ENCODE data around the gene TOP3B. TPM values are rescaled to one million over a fixed set of nuclear protein-coding genes. Genes with fewer than 3 reads are reported as not detected.

TOP3B gene
- total and polyA plus RNA-seq, 9 of the 15 experiments (the other 6 are each of a cell fraction or from before 2014, with no cell fraction given), result 3.0 to 188 (median 112) TPM

GRCh38 chr22:22014285-22014659, 31.7 kb upstream of the TOP3B start:
- Histone ChIP-seq H3K9me1 (ENCODE audit: control insufficient read depth, insufficient read depth, low read length) (no peaks in the 10 kb centered on the region), H2AFZ (ENCODE audit: low read depth, low read length) (no peak overlapping the region), H3K9ac (ENCODE audit: insufficient read depth in 1 of 2, low read depth in 2 of 2, low read length in 2 of 2) (no peak overlapping the region), H3K9me3 (replicated peaks; ENCODE audit: control insufficient read depth, insufficient read depth, low read depth, low read length) (0 out of 2 replicates have a peak, but pooled peaks cover 6% of the 10 kb centered on the region), H3K27me3 (ENCODE audit: control insufficient read depth in 2 of 2, insufficient read depth in 2 of 2, low read length in 2 of 2) (peaks cover 41 to 64% of the 10 kb centered on the region in 2 experiments), H3K4me2 (ENCODE audit: insufficient read depth, low read length) (no peak overlapping the region), H3K79me2 (ENCODE audit: control insufficient read depth, insufficient read depth, low read length) (no peaks in the 10 kb centered on the region), H3K36me3 (ENCODE audit: control insufficient read depth, insufficient read depth, low read length) (no peaks in the 10 kb centered on the region), H3K4me1 (replicated peaks in 1 of 2; ENCODE audit: control insufficient read depth in 2 of 2, insufficient read depth in 2 of 2, low read length in 2 of 2) (peaks cover 3 to 10% of the 10 kb centered on the region in 2 experiments; a peak in 2 of 5 replicates), H3K27ac (ENCODE audit: extremely low read depth, low read depth, low read length) (no peak overlapping the region), H4K20me1 (replicated peaks; ENCODE audit: control insufficient read depth, insufficient read depth, low read length) (no peaks in the 10 kb centered on the region), H3K4me3 (no peak overlapping the region)
- in situ Hi-C loops (cut with MboI), result no loop called here
- ChIA-PET POLR2A (interaction anchor here (0.7 to 1.2 kb wide), 2 partner anchors 8 to 29 kb away, joined by 3 read pairs; no protein-coding TSS in a partner anchor), CTCF (ENCODE audit: low intra/inter-chr PET ratio) (interaction anchor here (0.6 kb wide), 1 partner anchor 736 kb away, joined by 4 read pairs; no protein-coding TSS in a partner anchor)
- no TSS peak for BruUV-seq (replicated peaks)
- 3% methylated on average over 9 of the region's 9 CpGs for WGBS (ENCODE audit: insufficient coverage, low coverage, missing lambda C conversion rate)
- FAIRE-seq, result no peak
- intact Hi-C loops (cut with micrococcal nuclease), result no loop called here
- no peak for ATAC-seq
- DNase-seq (ENCODE audit: extremely low read depth in 1 of 4, low spot score in 3 of 4), result no peak
- no peak for TF ChIP-seq ZNF785 (CRISPR knock-in tag; IDR thresholded peaks at IDR 0.05)
- peak; percentile 38; the same call in 1 of the 2 replicates for TF ChIP-seq DMBX1 (CRISPR knock-in tag; IDR thresholded peaks at IDR 0.05; ENCODE audit: borderline replicate concordance)
- no peak for TF ChIP-seq KAT2B (IDR thresholded peaks at IDR 0.05; ENCODE audit: low read depth, low read length)
- no peak for TF ChIP-seq THRB (CRISPR knock-in tag; conservative IDR thresholded peaks at IDR 0.05)
- no peak for TF ChIP-seq CBFB (CRISPR knock-in tag; IDR thresholded peaks at IDR 0.05)
- no peak for TF ChIP-seq SRSF7 (optimal IDR thresholded peaks at IDR 0.05; ENCODE audit: low read depth, low read length)
- no peak for TF ChIP-seq RB1 (IDR thresholded peaks at IDR 0.05; ENCODE audit: low read depth)
- no peak for TF ChIP-seq HSF4 (CRISPR knock-in tag; IDR thresholded peaks at IDR 0.05; ENCODE audit: borderline replicate concordance)
- 0 out of 2 replicates have a peak, but pooled peaks have one; percentile 17 for TF ChIP-seq ZNF561 (CRISPR knock-in tag; conservative IDR thresholded peaks at IDR 0.05)
- peak; percentile 19 for TF ChIP-seq SMAD4 (CRISPR knock-in tag; conservative IDR thresholded peaks at IDR 0.05)
- peak; percentile 9; the same call in 1 of the 2 replicates for TF ChIP-seq ZNF57 (CRISPR knock-in tag; IDR thresholded peaks at IDR 0.05)
- no peak for TF ChIP-seq NR1H2 (CRISPR knock-in tag; IDR thresholded peaks at IDR 0.05)
- TF ChIP-seq, protein P1, sequence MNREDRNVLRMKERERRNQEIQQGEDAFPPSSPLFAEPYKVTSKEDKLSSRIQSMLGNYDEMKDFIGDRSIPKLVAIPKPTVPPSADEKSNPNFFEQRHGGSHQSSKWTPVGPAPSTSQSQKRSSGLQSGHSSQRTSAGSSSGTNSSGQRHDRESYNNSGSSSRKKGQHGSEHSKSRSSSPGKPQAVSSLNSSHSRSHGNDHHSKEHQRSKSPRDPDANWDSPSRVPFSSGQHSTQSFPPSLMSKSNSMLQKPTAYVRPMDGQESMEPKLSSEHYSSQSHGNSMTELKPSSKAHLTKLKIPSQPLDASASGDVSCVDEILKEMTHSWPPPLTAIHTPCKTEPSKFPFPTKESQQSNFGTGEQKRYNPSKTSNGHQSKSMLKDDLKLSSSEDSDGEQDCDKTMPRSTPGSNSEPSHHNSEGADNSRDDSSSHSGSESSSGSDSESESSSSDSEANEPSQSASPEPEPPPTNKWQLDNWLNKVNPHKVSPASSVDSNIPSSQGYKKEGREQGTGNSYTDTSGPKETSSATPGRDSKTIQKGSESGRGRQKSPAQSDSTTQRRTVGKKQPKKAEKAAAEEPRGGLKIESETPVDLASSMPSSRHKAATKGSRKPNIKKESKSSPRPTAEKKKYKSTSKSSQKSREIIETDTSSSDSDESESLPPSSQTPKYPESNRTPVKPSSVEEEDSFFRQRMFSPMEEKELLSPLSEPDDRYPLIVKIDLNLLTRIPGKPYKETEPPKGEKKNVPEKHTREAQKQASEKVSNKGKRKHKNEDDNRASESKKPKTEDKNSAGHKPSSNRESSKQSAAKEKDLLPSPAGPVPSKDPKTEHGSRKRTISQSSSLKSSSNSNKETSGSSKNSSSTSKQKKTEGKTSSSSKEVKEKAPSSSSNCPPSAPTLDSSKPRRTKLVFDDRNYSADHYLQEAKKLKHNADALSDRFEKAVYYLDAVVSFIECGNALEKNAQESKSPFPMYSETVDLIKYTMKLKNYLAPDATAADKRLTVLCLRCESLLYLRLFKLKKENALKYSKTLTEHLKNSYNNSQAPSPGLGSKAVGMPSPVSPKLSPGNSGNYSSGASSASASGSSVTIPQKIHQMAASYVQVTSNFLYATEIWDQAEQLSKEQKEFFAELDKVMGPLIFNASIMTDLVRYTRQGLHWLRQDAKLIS (CRISPR knock-in tag; IDR thresholded peaks at IDR 0.05), result no peak
